ENCODE measurements around the gene CCDC40. TPM values are rescaled to one million over a fixed set of nuclear protein-coding genes. Genes with fewer than 3 reads are reported as not detected.

The CCDC40 gene
- total and polyA plus RNA-seq, 9 of the 15 experiments (the other 6 are each of a cell fraction or from before 2014, with no cell fraction given), result 0.07 to 0.33 TPM; not detected in 7

- TF ChIP-seq MCM5 (IDR thresholded peaks at IDR 0.05; ENCODE audit: low read depth), result no peak
- no peak for TF ChIP-seq CEBPB (tag; IDR thresholded peaks at IDR 0.05)
- TF ChIP-seq SOX6 (IDR thresholded peaks at IDR 0.05), result 0 out of 2 replicates have a peak, but pooled peaks have one; percentile 19
- TF ChIP-seq CREM (IDR thresholded peaks at IDR 0.05; ENCODE audit: low read depth), result peak; percentile 45
- peak; percentile 88 for TF ChIP-seq POLR2G (IDR thresholded peaks at IDR 0.05; ENCODE audit: low read depth, low read length)
- TF ChIP-seq SPI1 (IDR thresholded peaks at IDR 0.05; ENCODE audit: borderline replicate concordance, low read depth, low read length), result no peak
- TF ChIP-seq POLR3G (IDR thresholded peaks at IDR 0.05; ENCODE audit: extremely low read depth, insufficient read length, insufficient replicate concordance), result no peak
- TF ChIP-seq COPS2 (conservative IDR thresholded peaks at IDR 0.05), result no peak
- no peak for TF ChIP-seq ZNF449 (CRISPR knock-in tag; IDR thresholded peaks at IDR 0.05)
- peak; percentile 70 for TF ChIP-seq ZNF592 (IDR thresholded peaks at IDR 0.05)
- no peak for TF ChIP-seq TCF15 (CRISPR knock-in tag; IDR thresholded peaks at IDR 0.05)
- no peak for TF ChIP-seq JUNB (CRISPR knock-in tag; conservative IDR thresholded peaks at IDR 0.05)
- TF ChIP-seq E2F5 (CRISPR knock-in tag; IDR thresholded peaks at IDR 0.05), result no peak
- no peak for TF ChIP-seq HNRNPH1 (optimal IDR thresholded peaks at IDR 0.05; ENCODE audit: low read depth, low read length)
- no peak for TF ChIP-seq ARID1B (IDR thresholded peaks at IDR 0.05)
- TF ChIP-seq KDM5B (IDR thresholded peaks at IDR 0.05; ENCODE audit: insufficient replicate concordance, low read depth, low read length), result peak; percentile 73
- TF ChIP-seq SRSF1 (IDR thresholded peaks at IDR 0.05; ENCODE audit: low read depth, low read length), result no peak
- TF ChIP-seq NRF1 (conservative IDR thresholded peaks at IDR 0.05 in 1 of 2, IDR thresholded peaks at IDR 0.05 in 1 of 2), result peak in 1 of 2 experiments; percentile 90; a peak in 3 of 4 replicates
- TF ChIP-seq ZBTB1 (CRISPR knock-in tag; IDR thresholded peaks at IDR 0.05; ENCODE audit: borderline replicate concordance, low read depth), result no peak
- no peak for TF ChIP-seq ZNF75A (CRISPR knock-in tag; IDR thresholded peaks at IDR 0.05)
- no peak for TF ChIP-seq RNF2 (IDR thresholded peaks at IDR 0.05)
Observed at GRCh38 chr17:80101011-80101945, 64.8 kb downstream of the CCDC40 start, which contains the start of gene GAA (continued).

All from K562 (cell line).